ENCODE measurements around the gene PRKCE. TPM values are rescaled to one million over a fixed set of nuclear protein-coding genes. Genes with fewer than 3 reads are reported as not detected.

PRKCE gene
- total and polyA plus RNA-seq, 2 donors (not counting 3 experiments of a cell fraction or from before 2014, with no cell fraction given): 27.9 to 33.9 TPM

DNA sequence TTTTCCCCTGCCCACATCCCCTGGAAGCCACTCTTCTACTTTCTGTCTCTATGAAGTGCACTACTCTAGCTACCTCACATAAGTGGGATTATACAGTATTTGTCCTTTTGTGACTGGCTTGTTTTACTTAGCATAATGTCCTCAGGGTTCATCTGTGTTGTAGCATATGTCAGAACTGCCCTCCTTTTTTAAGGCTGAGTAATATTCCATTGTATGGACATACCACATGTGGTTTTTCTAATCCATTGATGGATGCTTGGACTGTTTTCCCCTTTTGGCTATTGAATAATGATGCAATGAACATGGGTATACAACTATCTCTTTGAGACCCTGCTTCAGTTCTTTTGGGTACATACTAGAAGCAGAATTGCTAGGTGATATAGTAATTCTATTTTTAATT lies 95.9 kb downstream of the PRKCE start:
- peaks cover 6% of the 10 kb centered on the region for H3K4me1 ChIP-seq (ENCODE audit: control insufficient read depth, extremely low read depth, insufficient read depth, low read length)
- CTCF ChIA-PET: no interaction called here
- H2AFZ ChIP-seq (ENCODE audit: low read depth, low read length): no peak overlapping the region
- DNase-seq (ENCODE audit: low read depth, low spot score) (no peak), FAIRE-seq (no peak)
- H3K9me1 ChIP-seq (replicated peaks; ENCODE audit: control insufficient read depth, extremely low read depth, insufficient read depth, low read length): no peaks in the 10 kb centered on the region
- intact Hi-C loops (cut with micrococcal nuclease) (no loop called here), dilution Hi-C loops (cut with MboI; ENCODE audit: extremely low pct_ligation_motif_present, low sequenced_read_pairs) (no loop called here)
- BruUV-seq (replicated peaks): no TSS peak
- no peaks in the 10 kb centered on the region for H3K36me3 ChIP-seq (ENCODE audit: control insufficient read depth in 2 of 2, extremely low read depth in 1 of 2, insufficient read depth in 2 of 2, low read length in 2 of 2)
- H3K9ac ChIP-seq (replicated peaks; ENCODE audit: extremely low read depth, insufficient read depth, low read length): no peak overlapping the region
- H3K4me3 ChIP-seq (replicated peaks in 1 of 3; ENCODE audit: insufficient read depth in 1 of 3, low read depth in 1 of 3, low read length in 3 of 3): no peak overlapping the region
- no peaks in the 10 kb centered on the region for H3K79me2 ChIP-seq (ENCODE audit: control insufficient read depth, insufficient read depth, low read length)
- H3K4me2 ChIP-seq (ENCODE audit: insufficient read depth, low read length): no peak overlapping the region
- H4K20me1 ChIP-seq (replicated peaks; ENCODE audit: control insufficient read depth, extremely low read depth, insufficient read depth, low read length): no peaks in the 10 kb centered on the region
- H3K27me3 ChIP-seq (ENCODE audit: control insufficient read depth in 2 of 2, insufficient read depth in 2 of 2, low read length in 2 of 2): no peaks in the 10 kb centered on the region
- no peak overlapping the region for H3K27ac ChIP-seq (ENCODE audit: insufficient read depth, low read depth, low read length)
- POLR2A ChIA-PET: no interaction called here
- no peak for TF ChIP-seq POLR2A (IDR thresholded peaks at IDR 0.05; ENCODE audit: low read depth, low read length)
- TF ChIP-seq MYC (IDR thresholded peaks at IDR 0.05; ENCODE audit: low read depth, low read length): no peak
- TF ChIP-seq POLR2AphosphoS5 (IDR thresholded peaks at IDR 0.05; ENCODE audit: insufficient read depth, low read depth, low read length): no peak
- TF ChIP-seq, protein P1, sequence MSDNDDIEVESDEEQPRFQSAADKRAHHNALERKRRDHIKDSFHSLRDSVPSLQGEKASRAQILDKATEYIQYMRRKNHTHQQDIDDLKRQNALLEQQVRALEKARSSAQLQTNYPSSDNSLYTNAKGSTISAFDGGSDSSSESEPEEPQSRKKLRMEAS (IDR thresholded peaks at IDR 0.05; ENCODE audit: insufficient read depth, insufficient read length): no peak
- TF ChIP-seq FOS (IDR thresholded peaks at IDR 0.05; ENCODE audit: borderline replicate concordance, insufficient read depth, low read length): no peak
- no peak for TF ChIP-seq JUN (IDR thresholded peaks at IDR 0.05; ENCODE audit: borderline replicate concordance, insufficient read depth, insufficient read length, low read depth)
- TF ChIP-seq EZH2 (IDR thresholded peaks at IDR 0.05; ENCODE audit: borderline replicate concordance, low read depth, low read length, severe bottlenecking): no peak
- TF ChIP-seq, protein P2, sequence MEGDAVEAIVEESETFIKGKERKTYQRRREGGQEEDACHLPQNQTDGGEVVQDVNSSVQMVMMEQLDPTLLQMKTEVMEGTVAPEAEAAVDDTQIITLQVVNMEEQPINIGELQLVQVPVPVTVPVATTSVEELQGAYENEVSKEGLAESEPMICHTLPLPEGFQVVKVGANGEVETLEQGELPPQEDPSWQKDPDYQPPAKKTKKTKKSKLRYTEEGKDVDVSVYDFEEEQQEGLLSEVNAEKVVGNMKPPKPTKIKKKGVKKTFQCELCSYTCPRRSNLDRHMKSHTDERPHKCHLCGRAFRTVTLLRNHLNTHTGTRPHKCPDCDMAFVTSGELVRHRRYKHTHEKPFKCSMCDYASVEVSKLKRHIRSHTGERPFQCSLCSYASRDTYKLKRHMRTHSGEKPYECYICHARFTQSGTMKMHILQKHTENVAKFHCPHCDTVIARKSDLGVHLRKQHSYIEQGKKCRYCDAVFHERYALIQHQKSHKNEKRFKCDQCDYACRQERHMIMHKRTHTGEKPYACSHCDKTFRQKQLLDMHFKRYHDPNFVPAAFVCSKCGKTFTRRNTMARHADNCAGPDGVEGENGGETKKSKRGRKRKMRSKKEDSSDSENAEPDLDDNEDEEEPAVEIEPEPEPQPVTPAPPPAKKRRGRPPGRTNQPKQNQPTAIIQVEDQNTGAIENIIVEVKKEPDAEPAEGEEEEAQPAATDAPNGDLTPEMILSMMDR (IDR thresholded peaks at IDR 0.05; ENCODE audit: extremely low read depth in 1 of 2, insufficient read depth in 1 of 2, low read depth in 1 of 2, low read length in 2 of 2): no peak
- H3K9me3 ChIP-seq (replicated peaks; ENCODE audit: control insufficient read depth, insufficient read depth, low read length): peaks cover 2% of the 10 kb centered on the region
